H1 (cell line): ENCODE data around the gene B4GALT7. TPM values are rescaled to one million over a fixed set of nuclear protein-coding genes. Genes with fewer than 3 reads are reported as not detected.

ENCODE experiments used
- CTCF ChIA-PET: fragments of 300-600 bp; sonication (Branson Sonifier 250); formaldehyde crosslinking; loops from one replicate; lab custom pipeline; 2021; ENCODE audit not compliant: partially characterized antibody; lab: Charles Lee
- POLR2A ChIA-PET: fragments of 300-600 bp; sonication (Branson Sonifier 250); formaldehyde crosslinking; loops from one replicate; lab custom pipeline; 2021; ENCODE audit warnings: inconsistent platforms; ENCODE audit not compliant: partially characterized antibody; lab: Charles Lee
- DNase-seq, 2 experiments: peaks; one replicate each; pipeline versions ENCODE4 v3.0.0 to v3.0.0-alpha.2; 2010 to 2022; ENCODE audit warnings: low spot score in 2 of 2, low read depth in 1 of 2, mixed read lengths in 1 of 2
- FAIRE-seq: peaks from 2 replicates; lab custom pipeline; 2011; peaks lifted over from hg19 to GRCh38; lab: Jason Lieb, UNC
- H2AFZ ChIP-seq: 2 replicates; pipeline ENCODE4 v1.8.1; 2012; ENCODE audit warnings: low read length, inconsistent platforms
- H2AK5ac ChIP-seq: 2 replicates; pipeline ENCODE4 v1.6.1; 2013; ENCODE audit warnings: low read depth, low read length
- H2BK120ac ChIP-seq: replicated peaks from 2 replicates; pipeline ENCODE3; 2013; ENCODE audit warnings: low read depth, low read length, inconsistent platforms
- H2BK12ac ChIP-seq: 2 replicates; pipeline ENCODE4 v1.6.1; 2013; ENCODE audit warnings: low read depth, low read length
- H2BK15ac ChIP-seq: 2 replicates; pipeline ENCODE4 v1.6.1; 2013; ENCODE audit warnings: low read length
- H2BK20ac ChIP-seq: 2 replicates; pipeline ENCODE4 v1.6.1; 2013; ENCODE audit warnings: low read length
- H2BK5ac ChIP-seq: 2 replicates; pipeline ENCODE4 v1.6.1; 2013; ENCODE audit warnings: low read depth, low read length
- H3K14ac ChIP-seq: 2 replicates; pipeline ENCODE4 v1.6.1; 2013; ENCODE audit warnings: inconsistent platforms; ENCODE audit not compliant: insufficient read length
- H3K18ac ChIP-seq: 2 replicates; pipeline ENCODE4 v1.6.1; 2013; ENCODE audit warnings: low read length; ENCODE audit errors: extremely low read depth
- H3K23ac ChIP-seq: 2 replicates; pipeline ENCODE4 v1.6.1; 2013; ENCODE audit warnings: inconsistent platforms; ENCODE audit not compliant: insufficient read length
- H3K23me2 ChIP-seq: 2 replicates; pipeline ENCODE4 v1.6.1; 2013; ENCODE audit warnings: low read depth, low read length
- H3K27ac ChIP-seq: 2 replicates; pipeline ENCODE4 v1.6.1; 2011; ENCODE audit warnings: low read depth, low read length, inconsistent platforms
- H3K27me3 ChIP-seq, 4 experiments: replicated peaks in 1 of 4; 1 replicate in 1 of 4; 2 replicates in 3 of 4; pipeline versions ENCODE4 v1.6.1 to v1.8.1; 2011 to 2013; ENCODE audit warnings: low read length in 3 of 4, mild to moderate bottlenecking in 3 of 4, inconsistent platforms in 2 of 4, mixed read lengths in 2 of 4, moderate library complexity in 1 of 4; ENCODE audit not compliant: control insufficient read depth in 3 of 4, insufficient read depth in 3 of 4; ENCODE audit errors: extremely low read depth in 1 of 4
- H3K36me3 ChIP-seq, 4 experiments: 2 replicates each; pipeline versions ENCODE4 v1.6.1 to v1.8.1; 2011 to 2013; ENCODE audit warnings: mild to moderate bottlenecking in 4 of 4, low read length in 3 of 4, moderate library complexity in 2 of 4, control low read depth in 1 of 4, inconsistent platforms in 1 of 4; ENCODE audit not compliant: insufficient read depth in 4 of 4, control insufficient read depth in 2 of 4
- H3K4ac ChIP-seq: replicated peaks from 2 replicates; pipeline ENCODE3; 2013; ENCODE audit warnings: low read length, low read depth, mixed read lengths, inconsistent platforms; ENCODE audit not compliant: insufficient read length
- H3K4me1 ChIP-seq, 4 experiments: replicated peaks in 1 of 4; 1 replicate in 1 of 4; 2 replicates in 3 of 4; pipeline versions ENCODE4 v1.6.1 to v1.8.1; 2011 to 2013; ENCODE audit warnings: low read length in 3 of 4, inconsistent platforms in 2 of 4, mixed read lengths in 1 of 4; ENCODE audit not compliant: insufficient read depth in 4 of 4, control insufficient read depth in 3 of 4
- H3K4me2 ChIP-seq, 2 experiments: 2 replicates each; pipeline versions ENCODE4 v1.6.1 to v1.8.1; 2011 to 2013; ENCODE audit warnings: low read depth in 2 of 2, low read length in 2 of 2, control low read depth in 1 of 2, inconsistent platforms in 1 of 2, mild to moderate bottlenecking in 1 of 2; ENCODE audit not compliant: insufficient read depth in 1 of 2
- H3K4me3 ChIP-seq, 4 experiments: fragments of 200-600, 300-600 bp in 1 of 4; sonication (generic), shearing (Covaris generic), sonication (Bioruptor Twin) in 1 of 4; 2 replicates each; pipeline versions ENCODE4 v1.5.1 to v1.8.1; 2011 to 2016; ENCODE audit warnings: low read length in 4 of 4, low read depth in 3 of 4, control low read depth in 2 of 4, inconsistent platforms in 2 of 4, mild to moderate bottlenecking in 2 of 4, mixed read lengths in 1 of 4, moderate library complexity in 1 of 4; ENCODE audit not compliant: insufficient read depth in 2 of 4; ENCODE audit errors: extremely low read depth in 1 of 4
- H3K56ac ChIP-seq: replicated peaks from 2 replicates; pipeline ENCODE3; 2013; ENCODE audit warnings: low read depth, mild to moderate bottlenecking, mixed read lengths, low read length, inconsistent platforms; ENCODE audit not compliant: insufficient read length
- H3K79me1 ChIP-seq: 2 replicates; pipeline ENCODE4 v1.6.1; 2013; ENCODE audit warnings: low read depth, low read length, control low read depth
- H3K79me2 ChIP-seq, 2 experiments: 2 replicates each; pipeline versions ENCODE4 v1.6.1 to v1.8.1; 2012 to 2013; ENCODE audit warnings: low read length in 2 of 2, mild to moderate bottlenecking in 2 of 2, inconsistent platforms in 1 of 2; ENCODE audit not compliant: insufficient read depth in 2 of 2, control insufficient read depth in 1 of 2
- H3K9ac ChIP-seq, 4 experiments: replicated peaks in 1 of 4; 1 replicate in 1 of 4; 2 replicates in 3 of 4; pipeline versions ENCODE4 v1.6.1 to v1.8.1; 2011 to 2013; ENCODE audit warnings: low read depth in 3 of 4, low read length in 3 of 4, control low read depth in 2 of 4, mild to moderate bottlenecking in 2 of 4, moderate library complexity in 2 of 4, inconsistent platforms in 1 of 4; ENCODE audit errors: extremely low read depth in 1 of 4
- H3K9me3 ChIP-seq, 2 experiments: 2 replicates each; pipeline versions ENCODE4 v1.6.1 to v1.8.1; 2012 to 2013; ENCODE audit warnings: mild to moderate bottlenecking in 2 of 2, moderate library complexity in 2 of 2, control low read depth in 1 of 2, inconsistent platforms in 1 of 2, low read depth in 1 of 2, low read length in 1 of 2, mixed read lengths in 1 of 2; ENCODE audit not compliant: insufficient read depth in 2 of 2
- H4K20me1 ChIP-seq, 2 experiments: replicated peaks in 1 of 2; 2 replicates each; pipeline versions ENCODE3 to v1.8.1; 2011 to 2013; ENCODE audit warnings: inconsistent platforms in 2 of 2, low read length in 2 of 2, mild to moderate bottlenecking in 1 of 2; ENCODE audit not compliant: insufficient read depth in 2 of 2, control insufficient read depth in 1 of 2
- H4K5ac ChIP-seq: 2 replicates; pipeline ENCODE4 v1.6.1; 2013; ENCODE audit warnings: low read length, low read depth, mixed read lengths, inconsistent platforms; ENCODE audit not compliant: insufficient read length
- H4K8ac ChIP-seq: 2 replicates; pipeline ENCODE4 v1.8.0; 2013; ENCODE audit warnings: mild to moderate bottlenecking, moderate library complexity, low read length, inconsistent platforms; ENCODE audit not compliant: insufficient read depth; ENCODE audit errors: extremely low read depth
- H4K91ac ChIP-seq: replicated peaks from 2 replicates; pipeline ENCODE3; 2013; ENCODE audit warnings: low read length, mixed read lengths, inconsistent platforms; ENCODE audit not compliant: insufficient read length
- JUND ChIP-seq: IDR thresholded peaks from 2 replicates; pipeline ENCODE4 v1.6.1; 2011; ENCODE audit warnings: mild to moderate bottlenecking, improper control_type of control experiment, low read length
- SP2 ChIP-seq: IDR thresholded peaks from 2 replicates; pipeline ENCODE4 v1.6.1; 2012; ENCODE audit warnings: mild to moderate bottlenecking, low read length, inconsistent platforms
- WGBS, 2 experiments: shearing (Covaris generic) in 1 of 2; methylation state at CpG; one replicate each; pipeline versions ENCODE4 v1.1.6 to v1.1.7; 2013 to 2015; ENCODE audit warnings: low lambda C conversion rate in 2 of 2, mixed read lengths in 2 of 2, inconsistent platforms in 1 of 2, low coverage in 1 of 2, missing lambda C conversion rate in 1 of 2; ENCODE audit not compliant: insufficient replicate concordance in 2 of 2, insufficient coverage in 1 of 2, insufficient read length in 1 of 2; ENCODE audit errors: extremely low coverage in 1 of 2, missing lambda C conversion rate in 1 of 2; 5-methylcytosine and 5-hydroxymethylcytosine counted together
- polyA plus RNA-seq, 7 experiments: library from polyadenylated mRNA; depleted of rRNA in 3 of 7; stranded (reverse) in 5 of 7; unstranded in 2 of 7; fragments of >200 nt in 5 of 7; fragments of 200-250 nt in 2 of 7; gene quantifications; 1 replicate in 5 of 7; 2 replicates in 1 of 7; 4 replicates in 1 of 7; pipeline versions ENCODE4 v1.2.1 to v1.2.3, GENCODE V29; 2011 to 2013; ENCODE audit warnings: missing spikeins in 2 of 7, mixed read lengths in 2 of 7
- total RNA-seq: library from RNA; stranded (reverse); fragmentation: NEBNext Ultra II Directional; extraction: Animal tissue kit (Norgen Biotek cat#: 25700); gene quantifications from 2 replicates; pipeline ENCODE4 v1.2.1, GENCODE V29; 2021

Gene B4GALT7
- total and polyA plus RNA-seq, 2 of the 8 experiments (the other 6 are each of a cell fraction or from before 2014, with no cell fraction given), result 18.7 to 31.9 TPM

- Histone ChIP-seq H2BK120ac (no peak overlapping the region), H2AFZ (no peak overlapping the region), H3K23ac (no peak overlapping the region), H2AK5ac (no peak overlapping the region), H4K8ac (no peak overlapping the region), H3K79me1 (no peaks in the 10 kb centered on the region; the same call in none of the 2 replicates), H3K27me3 (peaks cover 0 to 1% (median 0%) of the 10 kb centered on the region in 4 experiments; a peak in 2 of 7 replicates), H2BK15ac (no peak overlapping the region; the same call in 1 of the 2 replicates), H2BK5ac (no peak overlapping the region), H2BK20ac (no peak overlapping the region), H3K4ac (no peak overlapping the region), H3K14ac (no peak overlapping the region), H3K4me1 (peaks cover 0 to 19% (median 11%) of the 10 kb centered on the region in 4 experiments; a peak in 5 of 7 replicates), H3K4me2 (no peak overlapping the region), H3K18ac (no peak overlapping the region), H3K4me3 (no peak overlapping the region), H3K79me2 (peaks cover 0 to 4% of the 10 kb centered on the region in 2 experiments; a peak in 1 of 4 replicates), H3K56ac (no peak overlapping the region), H3K9ac (no peak overlapping the region), H3K23me2 (peaks cover 2% of the 10 kb centered on the region), H4K91ac (no peak overlapping the region), H2BK12ac (no peak overlapping the region), H4K20me1 (peaks cover 0 to 2% of the 10 kb centered on the region in 2 experiments), H3K9me3 (no peaks in the 10 kb centered on the region), H4K5ac (no peak overlapping the region), H3K27ac (no peak overlapping the region), H3K36me3 (peaks cover 0 to 7% (median 0%) of the 10 kb centered on the region in 4 experiments; a peak in 2 of 8 replicates)
- no peak for FAIRE-seq
- WGBS, 2 experiments, result 96% methylated on average over 5 of the region's 6 CpGs; no CpG with 5 or more reads in 1 of the 2 experiments
- ChIA-PET CTCF (interaction anchor here (0.8 to 1.1 kb wide), 2 partner anchors 12 to 14 kb away, joined by 3 read pairs; partner anchors contain the start of gene TMED9), POLR2A (interaction anchor here (4.2 kb wide), 1 partner anchor 13 kb away, joined by 19 read pairs; the partner anchor contains the start of gene TMED9)
- TF ChIP-seq SP2 (no peak), JUND (no peak)
- DNase-seq, result no peak
Measured at GRCh38 chr5:177605667-177606066, 5.7 kb downstream of the B4GALT7 start.
